Measurements from ENCODE around the gene HCAR3.
"Not testable (repeated sequence)": the region's sequence is repeated elsewhere in the genome, so short reads cannot be mapped to it uniquely, and the experiment has no call there.

The HCAR3 gene

DNA sequence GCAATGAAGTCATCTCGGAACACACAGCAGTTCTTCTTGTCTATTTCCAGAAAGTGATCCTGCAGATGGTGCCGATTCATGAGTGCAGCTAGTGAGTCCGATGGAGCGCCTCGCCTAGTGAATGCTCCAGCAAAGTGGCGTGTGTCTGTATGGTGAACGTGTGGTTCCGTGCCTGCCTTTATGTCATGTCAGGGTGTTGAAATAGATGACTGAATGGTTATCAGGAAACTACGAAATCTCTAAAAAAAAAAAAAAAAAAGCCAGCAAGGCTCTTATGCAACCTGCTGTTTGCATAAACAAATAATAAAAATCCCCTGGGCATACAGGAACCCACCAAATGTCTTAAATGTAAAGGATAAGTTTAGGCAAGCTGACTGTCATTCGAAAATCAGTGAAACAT lies at the start of gene HCAR3:
HCAR3 (minus strand) TSS at position 154 of the 400 bp plus-strand sequence; CDS start at position 80, 74 bp downstream.
- not testable (repeated sequence) for DNase-seq

DNA sequence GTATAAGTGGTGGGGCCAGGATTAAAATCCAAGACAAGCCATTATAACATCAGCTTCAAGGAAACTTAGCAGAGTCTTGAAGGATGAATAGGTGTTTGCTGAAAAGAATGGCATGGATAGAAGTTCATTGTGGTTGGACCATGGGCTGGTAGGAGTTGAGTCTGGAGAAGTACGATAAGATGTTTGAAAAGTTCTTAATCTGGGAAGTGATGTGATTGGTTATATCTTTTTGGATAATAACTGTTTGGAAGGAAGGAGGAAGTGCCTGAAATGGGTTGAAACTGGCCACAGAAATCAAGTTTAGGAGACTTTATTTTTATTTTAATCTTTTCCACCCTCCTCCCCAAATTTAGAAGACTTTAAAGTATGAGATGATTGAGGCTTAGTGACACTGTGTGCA lies 41.0 kb upstream of the HCAR3 start:
- DNase-seq: no peak

- no peak for DNase-seq
These were observed 38.2 kb upstream of the HCAR3 start for GRCh38 chr12:122754790-122755189.

- DNase-seq: no peak
These were observed 36.7 kb upstream of the HCAR3 start for GRCh38 chr12:122753319-122753650.

- DNase-seq: peak; percentile 90
These were observed 36.1 kb upstream of the HCAR3 start, which contains the start of gene DENR for GRCh38 chr12:122752464-122753318. DENR (plus strand) TSS chr12:122752824; CDS start chr12:122753702, 878 bp downstream.

DNA sequence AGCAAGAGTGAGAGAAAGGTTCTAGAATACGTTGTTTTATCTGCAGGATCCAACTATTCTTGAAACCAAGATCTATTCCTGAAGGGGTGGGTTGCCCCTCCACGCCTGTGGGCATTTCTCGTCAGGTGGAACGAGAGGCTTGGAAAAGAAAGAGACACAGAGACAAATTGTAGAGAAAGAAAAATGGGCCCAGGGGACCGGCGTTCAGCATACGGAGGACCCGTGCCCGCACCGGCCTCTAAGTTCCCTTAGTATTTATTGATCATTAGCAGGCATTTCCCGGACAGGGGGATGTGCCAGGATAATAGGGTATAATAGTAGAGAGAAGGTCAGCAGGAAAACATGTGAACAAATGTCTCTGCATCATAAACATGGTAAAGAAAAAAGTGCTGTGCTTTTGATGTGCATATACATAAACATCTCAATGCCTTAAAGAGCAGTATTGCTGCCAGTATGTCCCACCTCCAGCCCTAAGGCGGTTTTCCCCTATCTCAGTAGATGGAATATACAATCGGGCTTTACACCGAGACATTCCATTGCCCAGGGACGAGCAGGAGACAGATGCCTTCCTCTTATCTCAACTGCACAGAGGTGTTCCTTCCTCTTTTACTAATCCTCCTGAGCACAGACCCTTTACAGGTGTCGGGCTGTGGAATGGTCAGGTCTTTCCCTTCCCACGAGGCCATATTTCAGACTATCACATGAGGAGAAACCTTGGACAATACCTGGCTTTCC lies 34.3 kb upstream of the HCAR3 start:
- DNase-seq: not testable (repeated sequence)

DNA sequence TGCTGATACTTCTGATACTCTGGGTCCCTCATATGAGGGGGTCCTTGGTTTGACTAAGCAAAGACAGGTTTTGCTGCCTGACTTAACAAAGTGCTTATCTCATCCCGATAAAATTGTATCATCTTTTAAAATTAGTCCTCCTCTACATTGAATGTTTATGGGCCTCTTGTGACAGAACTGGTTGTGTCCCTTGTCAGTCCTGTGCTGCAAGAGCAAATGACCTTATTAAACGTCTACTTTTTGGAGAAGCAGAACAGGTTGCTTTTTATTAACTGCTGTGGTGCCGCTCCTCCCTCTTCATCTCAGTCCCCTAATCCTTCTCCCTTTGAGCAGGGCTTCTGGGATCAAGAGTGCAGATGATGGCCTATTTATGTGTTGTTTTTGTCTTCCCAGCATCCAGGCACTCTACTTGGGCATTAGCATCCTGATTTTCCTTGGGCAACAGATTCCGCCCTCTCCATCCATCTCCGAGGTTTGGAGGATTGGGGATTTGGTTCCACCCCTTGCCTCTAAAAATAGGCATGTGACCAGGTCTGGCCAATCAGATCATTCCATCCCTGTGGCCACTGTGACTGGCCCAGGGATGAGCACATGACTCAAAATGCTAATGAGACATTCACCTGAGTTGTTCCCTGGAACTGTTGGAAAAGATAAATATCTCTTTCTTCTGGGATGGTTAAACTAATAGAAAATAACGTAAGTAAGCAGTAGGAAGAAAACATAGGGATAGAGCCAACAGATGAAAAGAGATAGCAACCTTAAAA lies 33.1 kb upstream of the HCAR3 start:
- no peak for DNase-seq

- DNase-seq: no peak
These were observed 30.9 kb upstream of the HCAR3 start for GRCh38 chr12:122747224-122748135.

DNA sequence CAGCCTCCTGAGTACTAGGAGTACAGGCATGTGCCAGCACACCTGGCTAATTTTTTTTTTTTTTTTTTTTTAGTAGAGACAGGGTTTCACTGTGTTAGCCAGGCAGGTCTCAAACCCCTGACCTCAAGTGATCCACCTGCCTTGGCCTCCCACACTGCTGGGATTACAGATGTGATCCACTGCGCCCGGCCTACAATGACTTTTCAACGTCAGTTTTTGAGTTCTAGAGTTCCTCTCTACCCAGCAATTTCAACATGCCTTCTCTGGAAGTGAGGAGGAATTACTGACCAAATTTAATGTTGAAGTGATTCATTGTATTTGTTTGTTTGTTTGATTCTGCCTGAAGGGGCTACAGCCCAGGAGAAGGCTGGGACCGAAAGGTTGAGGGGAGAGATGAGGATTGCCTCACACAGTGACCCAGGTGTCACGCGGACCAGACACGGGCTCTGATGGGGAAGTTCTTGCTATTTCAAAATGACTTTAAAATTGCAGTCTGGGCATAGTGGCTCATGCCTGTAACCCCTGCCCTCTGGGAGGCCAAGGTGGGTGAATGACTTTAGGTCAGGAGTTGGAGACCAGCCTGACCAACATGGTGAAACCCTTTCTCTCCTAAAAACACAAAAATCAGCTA lies 27.4 kb upstream of the HCAR3 start:
- DNase-seq: no peak

- no peak for DNase-seq
These were observed 23.7 kb upstream of the HCAR3 start for GRCh38 chr12:122740351-122740750.

DNA sequence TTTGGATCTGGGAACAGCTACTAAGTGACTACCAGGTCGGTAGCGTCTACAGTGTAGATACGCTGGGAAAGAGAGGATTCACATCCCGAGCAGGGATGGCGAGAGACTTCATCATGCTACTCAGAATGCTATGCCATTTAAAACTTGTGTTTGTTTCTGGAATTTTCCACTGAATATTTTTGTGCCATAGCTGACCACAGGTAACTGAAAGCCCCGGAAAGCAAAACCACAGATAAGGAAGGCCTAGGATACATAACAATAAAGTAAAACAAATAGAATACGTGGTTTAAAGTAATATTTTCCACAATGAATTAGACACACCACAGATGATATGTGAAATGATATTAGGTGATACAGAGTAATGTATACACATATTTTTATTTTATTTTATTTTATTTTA lies 22.0 kb upstream of the HCAR3 start:
- no peak for DNase-seq

DNA sequence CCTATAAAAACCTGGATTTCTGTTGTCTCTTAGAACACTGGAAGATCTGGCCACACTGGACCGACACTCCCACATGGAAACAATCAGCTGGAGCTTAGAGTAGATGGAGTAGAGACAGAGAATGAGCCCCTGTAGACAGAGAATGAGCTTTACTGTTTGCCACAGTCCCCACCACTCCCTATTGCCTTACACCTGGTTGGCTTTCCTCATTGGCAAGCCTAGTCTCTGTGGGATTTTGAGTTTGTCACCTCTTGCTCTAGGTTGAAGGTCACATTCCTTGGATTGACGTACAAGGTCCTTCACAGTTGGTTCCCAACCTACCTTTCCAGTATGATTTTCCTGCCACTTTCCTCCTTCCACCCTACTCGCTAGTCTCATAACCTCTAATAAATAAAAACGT lies 16.0 kb upstream of the HCAR3 start:
- DNase-seq: no peak

- DNase-seq: no peak
These were observed 15.6 kb upstream of the HCAR3 start for GRCh38 chr12:122732170-122732569.

DNA sequence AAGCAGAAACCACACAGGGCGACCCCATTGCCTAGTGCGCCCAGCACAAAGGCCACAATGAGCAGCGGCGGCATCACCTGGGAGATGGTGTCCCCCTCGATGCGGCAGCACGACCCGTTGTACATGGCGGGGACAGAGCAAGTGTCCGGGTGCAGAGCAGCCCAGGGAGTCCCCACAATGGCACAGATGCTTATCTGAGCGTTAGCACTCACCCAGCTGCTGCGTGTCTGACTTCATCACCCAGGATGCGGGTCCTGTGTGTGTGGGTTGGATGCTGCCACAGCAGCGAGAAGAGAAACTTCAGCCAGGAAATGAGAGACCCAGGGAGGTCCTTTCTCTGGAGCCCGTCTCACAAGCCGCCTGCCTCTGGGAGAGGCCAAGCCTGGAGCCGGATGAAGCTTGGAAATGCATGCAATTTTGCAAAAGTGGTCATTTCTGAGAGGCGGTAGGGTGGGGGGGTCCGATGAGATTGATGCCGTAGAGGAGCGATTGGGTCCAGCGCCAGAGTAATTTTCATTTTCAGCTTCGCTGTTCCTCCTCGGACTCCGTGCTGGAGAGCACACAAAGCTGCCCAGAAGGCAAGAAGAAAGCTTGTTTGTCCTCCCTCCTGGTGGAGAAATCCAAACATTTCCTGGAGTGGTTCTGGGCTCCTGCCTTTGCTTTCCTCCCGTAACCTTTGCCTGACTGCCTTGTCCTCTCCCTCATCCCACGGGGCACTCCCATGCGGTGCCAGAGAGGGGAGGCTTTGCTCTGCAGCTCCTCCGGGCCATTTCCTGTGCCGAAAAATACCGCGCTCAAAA lies 13.8 kb upstream of the HCAR3 start, which contains the start of gene HCAR1:
HCAR1 (minus strand) TSS at position 630 of the 800 bp plus-strand sequence; CDS start at position 125, 505 bp downstream.
- DNase-seq: no peak

- no peak for DNase-seq
These were observed 13.1 kb upstream of the HCAR3 start for GRCh38 chr12:122729583-122730214.

- DNase-seq: no peak
These were observed 9.5 kb upstream of the HCAR3 start for GRCh38 chr12:122726080-122726558.

DNA sequence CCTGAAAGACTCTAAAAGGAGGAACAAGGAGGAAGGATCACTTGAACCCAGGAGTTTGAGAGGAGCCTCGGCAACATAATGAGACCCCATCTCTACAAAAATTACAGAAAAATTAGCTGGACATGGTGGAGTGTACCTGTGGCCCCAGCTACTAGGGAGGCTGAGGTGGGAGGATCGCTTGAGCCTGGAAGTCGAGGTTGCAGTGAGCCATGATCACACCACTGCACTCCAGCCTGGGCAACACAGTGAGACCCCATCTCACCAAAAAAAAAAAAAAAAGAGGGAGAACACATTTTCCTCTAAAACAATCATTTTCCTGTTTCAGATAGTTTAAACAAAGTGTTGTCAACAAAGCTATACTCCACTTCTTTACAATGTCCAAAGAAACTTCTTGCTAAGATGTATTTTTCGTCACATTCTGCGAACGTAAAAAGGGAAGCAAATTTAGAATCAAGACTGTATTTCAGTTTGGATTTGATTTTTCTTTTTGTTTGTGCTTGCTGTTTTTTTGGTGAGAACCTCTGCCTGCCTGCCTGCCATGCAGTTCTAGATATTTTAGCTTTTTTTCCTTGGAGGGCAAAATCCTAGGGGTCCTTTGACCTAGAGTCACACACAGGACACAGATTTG lies 9.0 kb upstream of the HCAR3 start:
- DNase-seq: no peak

DNA sequence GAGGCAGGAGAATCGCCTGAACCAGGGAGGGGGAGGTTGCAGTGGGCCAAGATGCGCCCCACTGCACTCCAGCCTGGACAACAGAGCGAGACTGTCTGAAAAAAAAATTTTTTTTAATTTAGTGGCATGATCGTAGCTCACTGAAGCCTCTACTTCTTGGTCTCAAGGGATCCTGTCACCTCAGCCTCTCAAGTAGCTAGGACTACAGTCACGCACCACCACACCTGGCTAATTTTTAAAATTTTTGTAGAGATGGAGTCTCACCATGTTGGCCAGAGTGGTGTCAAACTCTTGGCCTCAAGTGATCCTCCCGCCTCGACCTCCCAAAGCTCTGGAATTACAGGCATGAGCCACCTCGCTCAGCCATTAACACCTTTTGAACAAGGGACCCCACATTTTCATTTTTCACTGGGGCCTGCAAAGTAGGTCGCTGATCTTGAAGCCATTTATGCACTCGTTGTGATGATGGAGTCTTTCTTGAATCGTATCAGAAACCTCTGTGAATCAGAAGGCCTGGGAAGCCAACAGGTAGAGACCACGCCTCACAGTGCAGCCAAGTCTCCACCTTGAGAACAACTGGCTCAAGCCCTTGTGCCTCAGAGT lies 8.1 kb upstream of the HCAR3 start:
- DNase-seq: no peak

- no peak for DNase-seq
These were observed 5.8 kb upstream of the HCAR3 start for GRCh38 chr12:122722387-122722786.

Data from NCI-H2029 treated with DMSO at 0.1 percent for 48 hours (cell line).